Neural progenitor cell (in vitro differentiated cells): ENCODE results near the gene STRADA. TPM values are rescaled to one million over a fixed set of nuclear protein-coding genes. Genes with fewer than 3 reads are reported as not detected.
A peak's percentile ranks its signal among the peaks of the same experiment; 100 is the strongest.

Source experiments
- DNase-seq: peaks from one replicate; pipeline ENCODE4 v3.0.0-alpha.2; 2016; ENCODE audit warnings: low spot score
- H2AFZ ChIP-seq: fragments of 200-600 bp; sonication (generic); replicated peaks from 2 replicates; pipeline ENCODE4 v1.6.1; 2016; ENCODE audit warnings: antibody characterized with exemption
- H3F3A ChIP-seq: fragments of 200-600 bp; sonication (generic); 2 replicates; pipeline ENCODE4 v1.6.1; 2016; ENCODE audit warnings: antibody characterized with exemption, low read depth
- H3K27ac ChIP-seq: fragments of 200-600 bp; sonication (generic); 2 replicates; pipeline ENCODE4 v1.5.1; 2016; ENCODE audit warnings: mild to moderate bottlenecking
- H3K27me3 ChIP-seq: fragments of 200-600 bp; sonication (generic); 2 replicates; pipeline ENCODE4 v1.6.1; 2016; ENCODE audit warnings: mild to moderate bottlenecking, moderate library complexity
- H3K36me3 ChIP-seq: fragments of 200-600 bp; sonication (generic); 2 replicates; pipeline ENCODE4 v1.5.1; 2016
- H3K4me1 ChIP-seq: fragments of 200-600 bp; sonication (generic); 2 replicates; pipeline ENCODE4 v1.6.1; 2016; ENCODE audit warnings: mixed run types
- H3K4me2 ChIP-seq: fragments of 200-600 bp; sonication (generic); 2 replicates; pipeline ENCODE4 v1.6.1; 2016
- H3K4me3 ChIP-seq: fragments of 200-600 bp; sonication (generic); 2 replicates; pipeline ENCODE4 v1.5.1; 2016
- H3K79me2 ChIP-seq: fragments of 200-600 bp; sonication (generic); 2 replicates; pipeline ENCODE4 v1.6.1; 2016; ENCODE audit warnings: low read depth
- H3K9ac ChIP-seq: fragments of 200-600 bp; sonication (generic); 2 replicates; pipeline ENCODE4 v1.6.1; 2016
- H3K9me3 ChIP-seq: fragments of 200-600 bp; sonication (generic); 2 replicates; pipeline ENCODE4 v1.5.1; 2016; ENCODE audit warnings: low read depth
- H4K20me1 ChIP-seq: fragments of 200-600 bp; sonication (generic); 2 replicates; pipeline ENCODE4 v1.6.1; 2016; ENCODE audit warnings: low read depth
- H3K27ac Mint-ChIP-seq: 3 replicates; pipeline ENCODE4 v1.8.0; 2021; ENCODE audit warnings: mixed read lengths
- H3K27me3 Mint-ChIP-seq: 2 replicates; pipeline ENCODE4 v1.8.0; 2022; ENCODE audit warnings: low read depth, mild to moderate bottlenecking, inconsistent platforms, moderate library complexity, mixed read lengths; ENCODE audit not compliant: insufficient read depth
- H3K36me3 Mint-ChIP-seq: 3 replicates; pipeline ENCODE4 v1.8.0; 2021; ENCODE audit warnings: mixed read lengths
- H3K4me1 Mint-ChIP-seq: 3 replicates; pipeline ENCODE4 v1.8.0; 2021; ENCODE audit warnings: mixed read lengths
- H3K4me3 Mint-ChIP-seq: 3 replicates; pipeline ENCODE4 v1.8.0; 2021; ENCODE audit warnings: mild to moderate bottlenecking, moderate library complexity, mixed read lengths
- H3K9me3 Mint-ChIP-seq: 3 replicates; pipeline ENCODE4 v1.8.0; 2020; ENCODE audit warnings: mixed read lengths
- EZH2 ChIP-seq: fragments of 200-600 bp; sonication (generic); IDR thresholded peaks from 2 replicates; pipeline ENCODE4 v1.6.1; 2017; ENCODE audit warnings: antibody characterized with exemption, mild to moderate bottlenecking, moderate library complexity
- EZH2phosphoT487 ChIP-seq: fragments of 200-600 bp; sonication (generic); IDR thresholded peaks from 2 replicates; pipeline ENCODE4 v1.6.1; 2017; ENCODE audit warnings: antibody characterized with exemption
- total RNA-seq: library from RNA; depleted of rRNA; stranded (reverse); fragments of >200 nt; gene quantifications from 2 replicates; pipeline ENCODE4 v1.2.3, GENCODE V29; 2015; ENCODE audit warnings: low replicate concordance
- TF ChIP-seq, protein P1 (sequence below): fragments of 200-600 bp; sonication (generic); IDR thresholded peaks from 2 replicates; pipeline ENCODE4 v1.5.1; 2017; ENCODE audit warnings: antibody characterized with exemption, mild to moderate bottlenecking

The STRADA gene, protein sequence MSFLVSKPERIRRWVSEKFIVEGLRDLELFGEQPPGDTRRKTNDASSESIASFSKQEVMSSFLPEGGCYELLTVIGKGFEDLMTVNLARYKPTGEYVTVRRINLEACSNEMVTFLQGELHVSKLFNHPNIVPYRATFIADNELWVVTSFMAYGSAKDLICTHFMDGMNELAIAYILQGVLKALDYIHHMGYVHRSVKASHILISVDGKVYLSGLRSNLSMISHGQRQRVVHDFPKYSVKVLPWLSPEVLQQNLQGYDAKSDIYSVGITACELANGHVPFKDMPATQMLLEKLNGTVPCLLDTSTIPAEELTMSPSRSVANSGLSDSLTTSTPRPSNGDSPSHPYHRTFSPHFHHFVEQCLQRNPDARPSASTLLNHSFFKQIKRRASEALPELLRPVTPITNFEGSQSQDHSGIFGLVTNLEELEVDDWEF
- total RNA-seq = 46.6 and 69.6 TPM in 2 replicates

DNA sequence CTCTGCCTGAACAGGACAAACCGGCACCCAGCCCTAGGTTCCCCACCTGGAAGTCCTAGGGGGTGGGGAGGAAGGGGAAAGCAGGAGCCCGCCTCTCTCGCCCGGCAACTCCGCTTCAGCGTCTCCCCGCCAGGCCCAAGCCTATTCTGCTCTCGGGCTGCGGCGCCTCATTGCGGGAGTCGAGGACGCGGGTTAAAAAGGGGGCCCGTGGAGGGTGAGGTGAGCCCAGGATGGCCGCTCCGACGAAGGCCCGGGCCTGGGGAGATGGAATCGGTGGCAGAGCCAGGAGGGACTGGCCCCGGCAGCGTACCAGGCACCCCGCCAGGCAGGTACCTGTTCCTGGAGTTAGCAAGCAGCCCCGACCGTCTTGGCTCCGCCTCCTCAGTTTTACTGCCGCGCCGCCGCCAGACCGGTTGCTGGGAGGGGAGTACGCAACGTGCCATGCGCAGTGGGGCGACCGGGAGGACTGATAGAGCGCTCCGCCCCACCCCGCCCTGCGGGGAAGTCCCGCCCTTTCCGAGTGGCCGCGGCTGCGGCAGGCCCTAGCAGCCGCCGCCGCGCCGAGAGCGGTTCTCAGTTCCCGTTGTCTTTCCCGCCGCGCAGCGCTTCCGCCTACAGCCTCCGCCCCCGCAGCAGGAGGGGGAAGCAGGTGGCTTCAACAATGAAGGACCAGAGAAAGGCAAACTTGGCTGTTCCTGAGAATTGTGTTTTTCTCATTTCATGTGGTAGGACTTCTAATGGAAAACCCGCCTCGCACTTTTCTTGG is at the start of gene STRADA:
Gene STRADA (minus strand): TSS at position 392 of the 766 bp plus-strand sequence. CDS start 13,430 bp downstream, outside the sequence.
- H3K4me3 Mint-ChIP-seq = peak within 1 kb of the TSS; percentile 99
- H3K4me1 Mint-ChIP-seq = peaks cover 14% of the 10 kb centered on the region
- no peaks in the 10 kb centered on the region for H3K9me3 Mint-ChIP-seq
- H3K27ac Mint-ChIP-seq = peak within 1 kb of the TSS; percentile 99
- peaks cover 5% of the 10 kb centered on the region for H3K36me3 ChIP-seq
- peaks cover 4% of the 10 kb centered on the region for H4K20me1 ChIP-seq
- DNase-seq = peak; percentile 99
- TF ChIP-seq EZH2phosphoT487 = no peak
- TF ChIP-seq, protein P1, sequence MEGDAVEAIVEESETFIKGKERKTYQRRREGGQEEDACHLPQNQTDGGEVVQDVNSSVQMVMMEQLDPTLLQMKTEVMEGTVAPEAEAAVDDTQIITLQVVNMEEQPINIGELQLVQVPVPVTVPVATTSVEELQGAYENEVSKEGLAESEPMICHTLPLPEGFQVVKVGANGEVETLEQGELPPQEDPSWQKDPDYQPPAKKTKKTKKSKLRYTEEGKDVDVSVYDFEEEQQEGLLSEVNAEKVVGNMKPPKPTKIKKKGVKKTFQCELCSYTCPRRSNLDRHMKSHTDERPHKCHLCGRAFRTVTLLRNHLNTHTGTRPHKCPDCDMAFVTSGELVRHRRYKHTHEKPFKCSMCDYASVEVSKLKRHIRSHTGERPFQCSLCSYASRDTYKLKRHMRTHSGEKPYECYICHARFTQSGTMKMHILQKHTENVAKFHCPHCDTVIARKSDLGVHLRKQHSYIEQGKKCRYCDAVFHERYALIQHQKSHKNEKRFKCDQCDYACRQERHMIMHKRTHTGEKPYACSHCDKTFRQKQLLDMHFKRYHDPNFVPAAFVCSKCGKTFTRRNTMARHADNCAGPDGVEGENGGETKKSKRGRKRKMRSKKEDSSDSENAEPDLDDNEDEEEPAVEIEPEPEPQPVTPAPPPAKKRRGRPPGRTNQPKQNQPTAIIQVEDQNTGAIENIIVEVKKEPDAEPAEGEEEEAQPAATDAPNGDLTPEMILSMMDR = no peak
- no peak for TF ChIP-seq EZH2
- H3K4me3 ChIP-seq = peak within 1 kb of the TSS; percentile 85
- peaks cover 6% of the 10 kb centered on the region for H3K4me1 ChIP-seq
- no peaks in the 10 kb centered on the region for H3K27me3 ChIP-seq
- peaks cover 3% of the 10 kb centered on the region for H3K36me3 Mint-ChIP-seq
- H3K27ac ChIP-seq = peak within 1 kb of the TSS; percentile 79
- peaks cover 3% of the 10 kb centered on the region for H3K27me3 Mint-ChIP-seq
- peak within 1 kb of the TSS; percentile 71 for H3K9ac ChIP-seq
- H2AFZ ChIP-seq = peak within 1 kb of the TSS; percentile 78
- H3K79me2 ChIP-seq = peaks cover 35% of the 10 kb centered on the region
- H3K4me2 ChIP-seq = peak within 1 kb of the TSS; percentile 89
- no peaks in the 10 kb centered on the region for H3K9me3 ChIP-seq
- H3F3A ChIP-seq = peaks cover 45% of the 10 kb centered on the region

DNA sequence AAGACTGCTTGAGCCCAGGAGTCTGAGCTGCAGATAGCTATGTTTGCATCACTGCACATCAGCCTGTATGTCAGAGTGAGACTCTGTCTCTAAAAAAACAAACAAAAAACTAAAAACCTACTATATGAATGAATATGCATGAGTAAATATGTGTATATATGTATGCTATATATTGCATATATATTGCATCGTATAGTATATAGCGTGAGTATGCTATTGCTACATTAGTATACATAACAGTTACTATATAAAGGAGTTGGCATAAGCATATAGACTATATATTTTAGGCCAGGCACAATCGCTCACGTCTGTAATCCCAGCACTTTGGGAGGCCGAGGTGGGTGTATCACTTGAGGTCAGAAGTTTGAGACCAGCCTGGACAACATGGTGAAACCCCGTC is 48.5 kb upstream of the STRADA start:
- H3K79me2 ChIP-seq = peaks cover 77% of the 10 kb centered on the region

DNA sequence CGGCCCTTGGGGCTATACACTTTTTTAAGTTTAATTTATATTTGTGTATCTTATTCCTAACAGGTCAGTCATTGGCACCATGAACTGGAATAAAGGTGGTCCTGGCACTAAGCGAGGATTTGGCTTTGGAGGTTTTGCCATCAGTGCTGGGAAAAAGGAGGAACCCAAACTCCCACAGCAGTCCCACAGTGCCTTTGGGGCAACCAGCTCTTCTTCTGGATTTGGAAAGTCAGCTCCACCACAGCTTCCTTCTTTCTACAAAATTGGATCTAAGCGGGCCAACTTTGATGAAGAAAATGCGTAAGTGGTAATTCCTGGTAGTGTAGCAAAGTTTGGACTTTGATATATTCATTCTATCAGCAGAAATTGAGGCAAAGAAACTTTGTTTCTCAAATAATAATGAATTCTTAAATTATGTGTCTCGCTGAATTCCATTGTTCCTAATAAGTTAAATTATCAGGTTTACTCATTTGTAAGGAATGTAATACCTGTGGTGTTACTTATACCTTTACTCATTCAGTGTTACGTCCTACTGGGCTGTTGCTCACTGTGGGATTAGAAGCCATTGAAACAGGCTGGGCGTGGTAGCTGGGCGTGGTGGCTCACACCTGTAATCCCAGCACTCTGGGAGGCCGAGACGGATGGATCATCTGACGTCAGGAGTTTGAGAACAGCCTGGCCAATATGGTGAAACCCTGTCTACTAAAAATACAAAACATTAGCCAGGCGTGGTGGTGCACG is 45.5 kb upstream of the STRADA start:
- H3K4me1 ChIP-seq = no peaks in the 10 kb centered on the region
- no peaks in the 10 kb centered on the region for H3K27me3 Mint-ChIP-seq
- H3F3A ChIP-seq = peaks cover 4% of the 10 kb centered on the region
- H3K79me2 ChIP-seq = peaks cover 96% of the 10 kb centered on the region
- H3K27ac ChIP-seq = no peak overlapping the region
- no peak overlapping the region for H3K9ac ChIP-seq
- no peaks in the 10 kb centered on the region for H3K9me3 ChIP-seq
- no peak overlapping the region for H3K4me2 ChIP-seq
- TF ChIP-seq, protein P1 = no peak
- TF ChIP-seq EZH2 (no peak), EZH2phosphoT487 (no peak)
- H3K9me3 Mint-ChIP-seq = no peaks in the 10 kb centered on the region
- no peaks in the 10 kb centered on the region for H3K4me1 Mint-ChIP-seq
- no peaks in the 10 kb centered on the region for H3K27me3 ChIP-seq
- H3K27ac Mint-ChIP-seq = no peak overlapping the region
- no peak for DNase-seq
- H2AFZ ChIP-seq = no peak overlapping the region
- H3K4me3 ChIP-seq = no peak overlapping the region
- peaks cover 2% of the 10 kb centered on the region for H3K36me3 ChIP-seq
- H3K36me3 Mint-ChIP-seq = peaks cover 13% of the 10 kb centered on the region
- H4K20me1 ChIP-seq = peaks cover 70% of the 10 kb centered on the region
- H3K4me3 Mint-ChIP-seq = no peak overlapping the region

More for the DNA sequence above, 48.5 kb upstream of the STRADA start:
- no peaks in the 10 kb centered on the region for H3K4me1 Mint-ChIP-seq
- no peak overlapping the region for H3K4me3 Mint-ChIP-seq
- H3K9ac ChIP-seq = no peak overlapping the region
- H3K9me3 Mint-ChIP-seq = no peaks in the 10 kb centered on the region
- H3K36me3 Mint-ChIP-seq = peaks cover 18% of the 10 kb centered on the region
- no peak overlapping the region for H3K4me3 ChIP-seq
- no peaks in the 10 kb centered on the region for H3K27me3 ChIP-seq
- H3K36me3 ChIP-seq = peaks cover 19% of the 10 kb centered on the region
- H3F3A ChIP-seq = no peaks in the 10 kb centered on the region
- no peak overlapping the region for H3K27ac Mint-ChIP-seq
- H3K4me2 ChIP-seq = no peak overlapping the region
- H3K27me3 Mint-ChIP-seq = no peaks in the 10 kb centered on the region
- H4K20me1 ChIP-seq = peaks cover 46% of the 10 kb centered on the region
- H3K27ac ChIP-seq = no peak overlapping the region
- no peak overlapping the region for H2AFZ ChIP-seq
- no peak for DNase-seq
- H3K4me1 ChIP-seq = no peaks in the 10 kb centered on the region
- no peaks in the 10 kb centered on the region for H3K9me3 ChIP-seq
- TF ChIP-seq EZH2 (no peak), EZH2phosphoT487 (no peak)
- TF ChIP-seq, protein P1 = no peak
